ENCODE measurements around the gene USF1.
"Not testable (repeated sequence)": the region's sequence is repeated elsewhere in the genome, so short reads cannot be mapped to it uniquely, and the experiment has no call there.

DNA sequence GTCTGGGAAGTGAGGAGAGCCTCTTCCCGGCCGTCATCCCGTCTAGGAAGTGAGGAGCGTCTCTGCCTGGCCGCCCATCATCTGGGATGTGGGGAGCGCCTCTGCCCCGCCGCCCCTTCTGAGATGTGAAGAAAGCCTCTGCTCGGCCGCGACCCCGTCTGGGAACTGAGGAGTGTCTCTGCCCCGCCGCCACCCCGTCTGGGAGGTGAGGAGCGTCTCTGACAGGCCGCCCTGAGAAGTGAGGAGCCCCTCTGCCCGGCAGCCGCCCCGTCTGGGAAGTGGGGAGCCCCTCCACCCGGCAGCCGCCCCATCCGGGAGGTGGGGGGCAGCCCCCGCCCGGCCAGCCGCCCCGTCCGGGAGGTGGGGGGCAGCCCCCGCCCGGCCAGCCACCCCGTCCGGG lies 16.3 kb downstream of the USF1 start:
- TF ChIP-seq CTCF (optimal IDR thresholded peaks at IDR 0.05 in 1 of 3, IDR thresholded peaks at IDR 0.05 in 1 of 3, conservative IDR thresholded peaks at IDR 0.05 in 1 of 3; ENCODE audit: extremely low read depth in 1 of 3, insufficient read depth in 2 of 3, low read length in 3 of 3); EZH2 (IDR thresholded peaks at IDR 0.05; ENCODE audit: low read length): not testable (repeated sequence)

Measured in keratinocyte (primary cell).